Cardiac muscle cell (in vitro differentiated cells and primary cell): ENCODE data around the gene SGO2. TPM values are rescaled to one million over a fixed set of nuclear protein-coding genes. Genes with fewer than 3 reads are reported as not detected.

Experiments
- DNase-seq, 2 donors: peaks; one replicate each; pipeline versions ENCODE4 v3.0.0 to v3.0.0-alpha.2; 2010 to 2017; ENCODE audit warnings: low read depth in 1 of 2, low spot score in 1 of 2
- H3K27ac ChIP-seq: fragments of 200-600 bp; sonication (generic); 2 replicates; pipeline ENCODE4 v1.5.1; 2016
- H3K27me3 ChIP-seq: fragments of 200-600 bp; sonication (generic); 2 replicates; pipeline ENCODE4 v1.6.0; 2016; ENCODE audit warnings: control low read depth
- H3K36me3 ChIP-seq: fragments of 200-600 bp; sonication (generic); 2 replicates; pipeline ENCODE4 v1.5.1; 2016; ENCODE audit warnings: control low read depth
- H3K4me1 ChIP-seq: fragments of 200-600 bp; sonication (generic); 2 replicates; pipeline ENCODE4 v1.8.1; 2017; ENCODE audit warnings: low read depth, mild to moderate bottlenecking, mixed run types
- H3K4me3 ChIP-seq: fragments of 200-600 bp; sonication (generic); 2 replicates; pipeline ENCODE4 v1.5.1; 2016; ENCODE audit warnings: mild to moderate bottlenecking
- H3K9me3 ChIP-seq: fragments of 200-600 bp; sonication (generic); 2 replicates; pipeline ENCODE4 v1.5.1; 2017; ENCODE audit warnings: low read depth, mild to moderate bottlenecking, control low read depth
- polyA plus RNA-seq: library from polyadenylated mRNA; unstranded; fragments of >200 nt; fragmentation: Nextera tagmentation; extraction: Ambion mirVana; gene quantifications from 2 replicates; pipeline ENCODE4 v1.2.1, GENCODE V29; 2016
- total RNA-seq: library from RNA; depleted of rRNA; stranded (reverse); fragments of >200 nt; gene quantifications from 2 replicates; pipeline ENCODE4 v1.2.3, GENCODE V29; 2016
- TF ChIP-seq, protein P1 (sequence below): IDR thresholded peaks from 2 replicates; pipeline ENCODE4 v1.5.1; 2012; ENCODE audit warnings: low read depth, mild to moderate bottlenecking, low read length

SGO2 gene
- total and polyA plus RNA-seq, 2 experiments from 2014 or later = 8.1 to 13.9 TPM

DNA sequence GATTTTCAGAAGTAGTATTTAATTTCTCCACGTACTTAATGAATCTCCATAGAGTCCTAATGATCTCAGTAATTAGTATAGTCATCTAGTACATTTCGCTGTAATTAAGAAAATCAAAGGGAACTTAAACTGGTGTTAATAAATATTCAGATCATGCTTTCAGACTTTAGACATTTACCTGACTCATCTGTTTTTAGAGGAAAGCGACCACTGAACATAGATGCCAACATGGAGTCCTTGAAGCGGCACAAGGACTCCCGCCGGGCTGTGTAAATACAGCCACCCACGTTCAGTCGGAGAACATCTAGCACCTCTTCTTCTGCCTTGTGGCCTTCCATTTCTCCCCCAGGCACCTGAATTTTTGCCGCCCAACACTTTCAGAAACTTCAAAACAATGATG lies 19.3 kb upstream of the SGO2 start:
- no peak overlapping the region for H3K27ac ChIP-seq
- TF ChIP-seq, protein P1, sequence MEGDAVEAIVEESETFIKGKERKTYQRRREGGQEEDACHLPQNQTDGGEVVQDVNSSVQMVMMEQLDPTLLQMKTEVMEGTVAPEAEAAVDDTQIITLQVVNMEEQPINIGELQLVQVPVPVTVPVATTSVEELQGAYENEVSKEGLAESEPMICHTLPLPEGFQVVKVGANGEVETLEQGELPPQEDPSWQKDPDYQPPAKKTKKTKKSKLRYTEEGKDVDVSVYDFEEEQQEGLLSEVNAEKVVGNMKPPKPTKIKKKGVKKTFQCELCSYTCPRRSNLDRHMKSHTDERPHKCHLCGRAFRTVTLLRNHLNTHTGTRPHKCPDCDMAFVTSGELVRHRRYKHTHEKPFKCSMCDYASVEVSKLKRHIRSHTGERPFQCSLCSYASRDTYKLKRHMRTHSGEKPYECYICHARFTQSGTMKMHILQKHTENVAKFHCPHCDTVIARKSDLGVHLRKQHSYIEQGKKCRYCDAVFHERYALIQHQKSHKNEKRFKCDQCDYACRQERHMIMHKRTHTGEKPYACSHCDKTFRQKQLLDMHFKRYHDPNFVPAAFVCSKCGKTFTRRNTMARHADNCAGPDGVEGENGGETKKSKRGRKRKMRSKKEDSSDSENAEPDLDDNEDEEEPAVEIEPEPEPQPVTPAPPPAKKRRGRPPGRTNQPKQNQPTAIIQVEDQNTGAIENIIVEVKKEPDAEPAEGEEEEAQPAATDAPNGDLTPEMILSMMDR = no peak
- H3K27me3 ChIP-seq = no peaks in the 10 kb centered on the region
- H3K4me1 ChIP-seq = peaks cover 5% of the 10 kb centered on the region
- H3K4me3 ChIP-seq = no peak overlapping the region
- H3K9me3 ChIP-seq = no peaks in the 10 kb centered on the region
- peaks cover 8% of the 10 kb centered on the region for H3K36me3 ChIP-seq
- no peak for DNase-seq

DNA sequence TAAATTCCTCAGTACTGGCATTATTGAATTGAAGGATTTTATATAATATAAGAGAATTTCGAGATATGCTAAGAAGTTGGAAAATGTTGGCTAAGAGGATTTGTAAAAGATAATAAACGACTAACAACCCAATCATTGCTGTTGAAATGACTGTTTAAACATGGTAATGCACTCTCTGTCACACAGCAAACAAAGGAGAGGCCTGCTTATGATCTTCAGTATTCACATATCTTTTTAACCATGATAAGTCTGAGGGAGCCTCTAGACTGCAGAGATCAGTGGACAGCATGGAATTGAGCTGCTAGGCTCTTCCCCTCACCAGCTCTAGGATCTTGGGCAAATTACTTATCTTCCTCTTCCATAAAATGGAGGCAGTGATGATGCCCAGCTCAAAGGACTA lies 18.8 kb upstream of the SGO2 start:
- no peaks in the 10 kb centered on the region for H3K27me3 ChIP-seq
- H3K4me3 ChIP-seq = no peak overlapping the region
- H3K9me3 ChIP-seq = no peaks in the 10 kb centered on the region
- peaks cover 8% of the 10 kb centered on the region for H3K36me3 ChIP-seq
- DNase-seq = no peak
- H3K4me1 ChIP-seq = peaks cover 5% of the 10 kb centered on the region
- H3K27ac ChIP-seq = no peak overlapping the region
- TF ChIP-seq, protein P1 = no peak

DNA sequence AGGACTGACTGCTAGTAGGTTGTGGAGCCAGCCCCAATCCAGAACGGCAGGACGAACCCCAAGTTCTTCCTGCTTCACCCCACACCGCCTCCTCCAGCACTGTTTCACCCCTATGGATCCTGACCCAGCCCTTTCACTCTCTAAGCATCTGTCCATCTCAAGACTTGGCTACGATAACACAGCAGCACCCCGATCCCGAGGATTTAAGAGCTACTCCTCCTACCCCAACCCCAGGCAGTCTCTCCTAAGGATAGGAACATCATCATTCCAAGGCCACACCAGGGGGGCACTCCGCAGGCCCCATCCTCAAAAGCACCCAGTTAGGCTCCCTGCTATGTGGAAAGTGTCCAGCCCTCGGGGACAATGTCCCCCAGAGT lies 16.8 kb upstream of the SGO2 start:
- peak; percentile 9 to 10 for DNase-seq
- H3K4me1 ChIP-seq = peaks cover 5% of the 10 kb centered on the region
- no peaks in the 10 kb centered on the region for H3K9me3 ChIP-seq
- H3K36me3 ChIP-seq = peaks cover 6% of the 10 kb centered on the region
- H3K27me3 ChIP-seq = peaks cover 2% of the 10 kb centered on the region
- H3K27ac ChIP-seq = peak overlapping the region; percentile 25
- TF ChIP-seq, protein P1 = no peak
- peak overlapping the region; percentile 61 for H3K4me3 ChIP-seq

DNA sequence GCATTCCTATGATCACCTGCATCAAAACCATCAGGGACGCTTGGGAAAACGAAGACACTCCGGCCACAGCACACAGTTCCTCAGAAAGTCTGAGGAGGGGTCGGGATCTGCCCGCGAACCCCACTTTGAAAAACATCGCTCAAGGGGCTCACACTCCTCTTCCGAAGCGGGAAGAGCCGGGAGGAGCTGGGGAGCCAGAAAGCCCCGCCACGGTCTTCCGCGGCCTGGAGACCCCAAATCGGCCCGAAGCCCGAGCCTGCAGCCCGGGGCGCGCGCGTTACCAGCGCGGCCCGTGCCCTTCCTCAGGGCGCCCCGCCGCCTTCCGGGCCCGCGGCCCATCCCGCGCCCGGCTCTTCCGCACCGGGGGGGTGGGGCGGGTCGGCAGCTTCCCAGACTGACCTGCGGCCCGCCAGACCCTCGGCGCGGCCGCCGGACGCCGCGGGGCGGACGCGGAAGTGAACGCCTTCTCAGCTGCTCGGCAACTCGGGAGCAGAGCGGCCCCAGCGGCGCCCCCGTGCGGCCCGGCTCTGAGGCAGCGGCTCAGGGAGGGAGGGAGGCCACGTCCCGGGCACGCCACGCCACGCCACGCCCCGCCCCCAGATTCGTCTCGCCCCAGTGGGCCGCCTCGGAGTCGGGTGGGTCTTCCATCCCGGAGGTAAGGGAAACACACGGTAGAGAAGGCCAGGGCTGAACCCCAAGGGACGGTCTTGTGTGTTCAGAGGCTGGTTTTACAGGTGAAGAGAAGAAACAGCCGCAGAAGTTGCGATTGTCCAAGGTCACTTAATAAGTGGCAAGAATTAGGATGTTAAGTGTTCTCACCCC lies 16.2 kb upstream of the SGO2 start, which contains the start of gene KCTD18:
Gene KCTD18, minus strand, starts transcription at position 457 of the 822 bp plus-strand sequence. CDS start 3,052 bp downstream, outside the sequence.
- H3K27me3 ChIP-seq = peaks cover 2% of the 10 kb centered on the region
- TF ChIP-seq, protein P1 = peak; percentile 77
- H3K27ac ChIP-seq = peak within 1 kb of the TSS; percentile 25
- H3K4me3 ChIP-seq = peak within 1 kb of the TSS; percentile 61
- peaks cover 5% of the 10 kb centered on the region for H3K4me1 ChIP-seq
- peak; percentile 91 to 92 for DNase-seq
- peaks cover under 1% of the 10 kb centered on the region for H3K36me3 ChIP-seq
- H3K9me3 ChIP-seq = no peaks in the 10 kb centered on the region

DNA sequence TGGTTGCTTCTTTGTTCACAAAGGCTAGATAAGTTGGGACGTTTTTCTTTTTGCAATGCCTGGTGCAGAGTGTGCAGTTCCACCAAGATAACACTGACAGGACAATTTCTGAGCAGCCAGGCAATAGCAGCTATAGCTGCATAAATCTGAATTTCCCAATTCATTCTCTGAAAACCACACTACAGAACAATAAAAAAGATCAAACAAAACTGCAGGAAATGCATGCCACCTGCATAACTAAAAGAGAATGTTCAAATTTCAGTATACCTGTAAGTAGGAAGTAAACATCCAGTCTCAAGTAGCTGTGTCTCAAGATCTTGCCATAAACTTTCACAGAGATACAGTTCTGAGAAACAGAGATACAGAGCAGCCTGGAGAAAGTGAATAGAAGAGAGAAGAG lies 10.9 kb upstream of the SGO2 start:
- no peak overlapping the region for H3K4me3 ChIP-seq
- no peaks in the 10 kb centered on the region for H3K36me3 ChIP-seq
- H3K27me3 ChIP-seq = peaks cover 17% of the 10 kb centered on the region
- no peaks in the 10 kb centered on the region for H3K4me1 ChIP-seq
- no peaks in the 10 kb centered on the region for H3K9me3 ChIP-seq
- TF ChIP-seq, protein P1 = no peak
- H3K27ac ChIP-seq = no peak overlapping the region
- DNase-seq = no peak
